ENCODE data around the gene ENTREP1. TPM values are rescaled to one million over a fixed set of nuclear protein-coding genes. Genes with fewer than 3 reads are reported as not detected.

ENTREP1 gene
- total RNA-seq, 4 donors from 2014 or later, result 88.1 to 127 (median 117) TPM

- no peaks in the 10 kb centered on the region for H3K27me3 ChIP-seq
- WGBS, 2 donors, result 94 to 95% methylated on average over 17 of the region's 17 CpGs
- no peaks in the 10 kb centered on the region for H3K9me3 ChIP-seq
- no peak overlapping the region for H3K27ac ChIP-seq
- no peaks in the 10 kb centered on the region for H3K36me3 ChIP-seq
- intact Hi-C loops (cut with DNase I), result no loop called here
- TF ChIP-seq POLR2A (IDR thresholded peaks at IDR 0.05), result no peak
- no peak for TF ChIP-seq CTCF (IDR thresholded peaks at IDR 0.05)
- no peak for DNase-seq
- no peak overlapping the region for H3K4me3 ChIP-seq (replicated peaks in 1 of 3)
- no peaks in the 10 kb centered on the region for H3K4me1 ChIP-seq
These were observed 100.3 kb downstream of the ENTREP1 start for GRCh38 chr9:69425136-69425801.

- DNase-seq, result no peak
- intact Hi-C loops (cut with DNase I), result no loop called here
- no peak overlapping the region for H3K27ac ChIP-seq
- TF ChIP-seq CTCF (IDR thresholded peaks at IDR 0.05) (no peak), POLR2A (IDR thresholded peaks at IDR 0.05) (no peak)
- 89 to 95% methylated on average over 4 of the region's 4 CpGs for WGBS, 2 donors
- no peaks in the 10 kb centered on the region for H3K9me3 ChIP-seq
- no peaks in the 10 kb centered on the region for H3K27me3 ChIP-seq
- no peaks in the 10 kb centered on the region for H3K4me1 ChIP-seq
- no peaks in the 10 kb centered on the region for H3K36me3 ChIP-seq
- H3K4me3 ChIP-seq (replicated peaks in 1 of 3), result no peak overlapping the region
These were observed 102.3 kb downstream of the ENTREP1 start for GRCh38 chr9:69427286-69427685.

GRCh38 chr9:69428017-69428785 lies 103.2 kb downstream of the ENTREP1 start:
- TF ChIP-seq CTCF (IDR thresholded peaks at IDR 0.05), result no peak
- TF ChIP-seq POLR2A (IDR thresholded peaks at IDR 0.05), result no peak

GRCh38 chr9:69429281-69429680 lies 104.3 kb downstream of the ENTREP1 start:
- no peak overlapping the region for H3K4me3 ChIP-seq (replicated peaks in 1 of 3)
- no peaks in the 10 kb centered on the region for H3K36me3 ChIP-seq
- WGBS, 2 donors, result 86% methylated on average over 4 to 6 of the region's 6 CpGs
- DNase-seq, result no peak
- no peaks in the 10 kb centered on the region for H3K9me3 ChIP-seq
- no peak overlapping the region for H3K27ac ChIP-seq
- no peaks in the 10 kb centered on the region for H3K27me3 ChIP-seq
- no peaks in the 10 kb centered on the region for H3K4me1 ChIP-seq
- intact Hi-C loops (cut with DNase I), result no loop called here
- TF ChIP-seq CTCF (IDR thresholded peaks at IDR 0.05) (no peak), POLR2A (IDR thresholded peaks at IDR 0.05) (no peak)

More at GRCh38 chr9:69428017-69428785, 103.2 kb downstream of the ENTREP1 start:
- Histone ChIP-seq H3K4me1 (no peaks in the 10 kb centered on the region), H3K27ac (no peak overlapping the region), H3K27me3 (no peaks in the 10 kb centered on the region), H3K36me3 (no peaks in the 10 kb centered on the region), H3K9me3 (no peaks in the 10 kb centered on the region), H3K4me3 (replicated peaks in 1 of 3) (no peak overlapping the region)
- WGBS, 2 donors, result 90 to 91% methylated on average over 15 of the region's 15 CpGs
- DNase-seq, result no peak
- intact Hi-C loops (cut with DNase I), result no loop called here

- no peaks in the 10 kb centered on the region for H3K27me3 ChIP-seq
- DNase-seq, result no peak
These were observed 105.2 kb downstream of the ENTREP1 start for GRCh38 chr9:69430206-69430605.

More at GRCh38 chr9:69430206-69430605, 105.2 kb downstream of the ENTREP1 start:
- intact Hi-C loops (cut with DNase I), result no loop called here
- Histone ChIP-seq H3K27ac (no peak overlapping the region), H3K4me1 (no peaks in the 10 kb centered on the region), H3K4me3 (replicated peaks in 1 of 3) (no peak overlapping the region), H3K9me3 (no peaks in the 10 kb centered on the region), H3K36me3 (no peaks in the 10 kb centered on the region)
- 77 to 94% methylated on average over 4 of the region's 4 CpGs for WGBS, 2 donors
- TF ChIP-seq POLR2A (IDR thresholded peaks at IDR 0.05) (no peak), CTCF (IDR thresholded peaks at IDR 0.05) (no peak)
